ENCODE results near the gene SLC35D3.
"Not testable (repeated sequence)": the region's sequence is repeated elsewhere in the genome, so short reads cannot be mapped to it uniquely, and the experiment has no call there.

Gene SLC35D3

GRCh38 chr6:136922685-136923006, 545 bp downstream of the SLC35D3 start:
- DNase-seq (ENCODE audit: low read depth in 2 of 3, low spot score in 2 of 3): no peak

- DNase-seq (ENCODE audit: low read depth in 2 of 3, low spot score in 2 of 3): no peak
Measured at GRCh38 chr6:136923116-136923953, 1.2 kb downstream of the SLC35D3 start.

GRCh38 chr6:136923954-136924673, 2.0 kb downstream of the SLC35D3 start:
- no peak for DNase-seq (ENCODE audit: low read depth in 2 of 3, low spot score in 2 of 3)

- DNase-seq (ENCODE audit: low read depth in 2 of 3, low spot score in 2 of 3): no peak
Measured at GRCh38 chr6:136926383-136926782, 4.3 kb downstream of the SLC35D3 start.

GRCh38 chr6:136927292-136927691, 5.2 kb downstream of the SLC35D3 start:
- no peak for DNase-seq (ENCODE audit: low read depth in 2 of 3, low spot score in 2 of 3)

- no peak for DNase-seq (ENCODE audit: low read depth in 2 of 3, low spot score in 2 of 3)
Measured at GRCh38 chr6:136930528-136930927, 8.4 kb downstream of the SLC35D3 start.

GRCh38 chr6:136932599-136932998, 10.5 kb downstream of the SLC35D3 start:
- DNase-seq (ENCODE audit: low read depth in 2 of 3, low spot score in 2 of 3): no peak

- no peak for DNase-seq (ENCODE audit: low read depth in 2 of 3, low spot score in 2 of 3)
Measured at GRCh38 chr6:136945072-136945471, 23.0 kb downstream of the SLC35D3 start.

- no peak for DNase-seq (ENCODE audit: low read depth in 2 of 3, low spot score in 2 of 3)
Measured at GRCh38 chr6:136945711-136946121, 23.6 kb downstream of the SLC35D3 start.

GRCh38 chr6:136947037-136947436, 24.9 kb downstream of the SLC35D3 start:
- no peak for DNase-seq (ENCODE audit: low read depth in 2 of 3, low spot score in 2 of 3)

GRCh38 chr6:136949957-136950356, 27.9 kb downstream of the SLC35D3 start:
- not testable (repeated sequence) for DNase-seq (ENCODE audit: low read depth in 2 of 3, low spot score in 2 of 3)

GRCh38 chr6:136950436-136951126, 28.5 kb downstream of the SLC35D3 start:
- DNase-seq (ENCODE audit: low read depth in 2 of 3, low spot score in 2 of 3): no peak

GRCh38 chr6:136952714-136953260, 30.7 kb downstream of the SLC35D3 start:
- no peak for DNase-seq (ENCODE audit: low read depth in 2 of 3, low spot score in 2 of 3)

GRCh38 chr6:136955123-136955522, 33.0 kb downstream of the SLC35D3 start:
- DNase-seq (ENCODE audit: low read depth in 2 of 3, low spot score in 2 of 3): no peak

GRCh38 chr6:136956590-136957544, 34.8 kb downstream of the SLC35D3 start:
- DNase-seq (ENCODE audit: low read depth in 2 of 3, low spot score in 2 of 3): no peak

GRCh38 chr6:136958168-136958567, 36.1 kb downstream of the SLC35D3 start:
- DNase-seq (ENCODE audit: low read depth in 2 of 3, low spot score in 2 of 3): no peak

GRCh38 chr6:136959471-136959891, 37.4 kb downstream of the SLC35D3 start:
- DNase-seq (ENCODE audit: low read depth in 2 of 3, low spot score in 2 of 3): no peak

- DNase-seq (ENCODE audit: low read depth in 2 of 3, low spot score in 2 of 3): not testable (repeated sequence)
Measured at GRCh38 chr6:136959935-136960334, 37.8 kb downstream of the SLC35D3 start.

- DNase-seq (ENCODE audit: low read depth in 2 of 3, low spot score in 2 of 3): no peak
Measured at GRCh38 chr6:136960781-136961180, 38.7 kb downstream of the SLC35D3 start.

- no peak for DNase-seq (ENCODE audit: low read depth in 2 of 3, low spot score in 2 of 3)
Measured at GRCh38 chr6:136961848-136962247, 39.7 kb downstream of the SLC35D3 start.

Data from activated CD8-positive, alpha-beta memory T cell treated with anti-CD3 and anti-CD28 coated beads for 48 hours (primary cell).